ENCODE data around the gene KRTAP4-4.

DNA sequence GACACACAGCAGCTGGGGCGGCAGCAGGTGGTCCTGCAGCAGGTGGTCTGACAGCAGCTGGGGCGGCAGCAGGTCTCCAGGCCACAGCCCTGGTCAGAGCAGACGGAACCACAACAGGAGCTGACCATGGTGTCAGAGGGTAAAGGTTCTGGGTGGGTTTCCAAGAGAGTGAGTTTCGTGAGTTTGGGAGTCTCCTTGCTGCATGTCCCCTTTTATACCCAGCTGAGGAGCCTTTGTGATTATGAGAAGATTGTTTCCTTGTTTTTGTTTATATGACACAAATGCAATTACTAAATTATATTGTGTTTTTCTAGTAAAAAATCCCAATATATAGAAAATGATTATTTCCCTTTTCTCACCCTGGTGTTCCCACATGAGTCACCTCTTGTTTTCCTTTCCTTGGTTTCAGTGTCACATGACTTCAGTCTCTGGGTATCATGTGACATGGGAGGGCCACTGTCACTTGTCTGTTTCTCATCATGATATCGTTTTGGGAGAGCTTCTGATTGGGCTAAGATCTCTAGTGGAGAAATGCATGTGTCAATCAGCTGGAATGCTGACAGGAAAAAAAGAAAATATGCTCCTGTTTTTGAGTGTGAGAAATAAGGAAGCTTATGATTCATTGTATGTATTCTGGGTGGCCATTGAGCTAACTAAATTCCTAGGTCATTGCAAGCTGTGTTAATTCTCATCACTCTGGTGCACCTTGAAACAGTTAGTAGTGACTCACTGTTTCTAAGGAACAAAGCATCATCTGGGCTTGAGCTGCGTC lies 20.0 kb downstream of the KRTAP4-4 start, which contains the start of gene KRTAP4-6:
- TF ChIP-seq, protein P1, sequence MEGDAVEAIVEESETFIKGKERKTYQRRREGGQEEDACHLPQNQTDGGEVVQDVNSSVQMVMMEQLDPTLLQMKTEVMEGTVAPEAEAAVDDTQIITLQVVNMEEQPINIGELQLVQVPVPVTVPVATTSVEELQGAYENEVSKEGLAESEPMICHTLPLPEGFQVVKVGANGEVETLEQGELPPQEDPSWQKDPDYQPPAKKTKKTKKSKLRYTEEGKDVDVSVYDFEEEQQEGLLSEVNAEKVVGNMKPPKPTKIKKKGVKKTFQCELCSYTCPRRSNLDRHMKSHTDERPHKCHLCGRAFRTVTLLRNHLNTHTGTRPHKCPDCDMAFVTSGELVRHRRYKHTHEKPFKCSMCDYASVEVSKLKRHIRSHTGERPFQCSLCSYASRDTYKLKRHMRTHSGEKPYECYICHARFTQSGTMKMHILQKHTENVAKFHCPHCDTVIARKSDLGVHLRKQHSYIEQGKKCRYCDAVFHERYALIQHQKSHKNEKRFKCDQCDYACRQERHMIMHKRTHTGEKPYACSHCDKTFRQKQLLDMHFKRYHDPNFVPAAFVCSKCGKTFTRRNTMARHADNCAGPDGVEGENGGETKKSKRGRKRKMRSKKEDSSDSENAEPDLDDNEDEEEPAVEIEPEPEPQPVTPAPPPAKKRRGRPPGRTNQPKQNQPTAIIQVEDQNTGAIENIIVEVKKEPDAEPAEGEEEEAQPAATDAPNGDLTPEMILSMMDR (IDR thresholded peaks at IDR 0.05 in 2 of 3, conservative IDR thresholded peaks at IDR 0.05 in 1 of 3; ENCODE audit: control insufficient read depth in 2 of 3, extremely low read depth in 1 of 3, insufficient read depth in 1 of 3, low read depth in 3 of 3, low read length in 3 of 3), result no peak
- TF ChIP-seq POLR2A (IDR thresholded peaks at IDR 0.05; ENCODE audit: low read depth, low read length) (no peak), SREBF2 (IDR thresholded peaks at IDR 0.05; ENCODE audit: low read length) (no peak), STAT1 (conservative IDR thresholded peaks at IDR 0.05) (no peak), CEBPB (IDR thresholded peaks at IDR 0.05; ENCODE audit: borderline replicate concordance in 1 of 2, low read depth in 2 of 2, low read length in 2 of 2) (no peak), REST (IDR thresholded peaks at IDR 0.05; ENCODE audit: low read depth, low read length) (no peak)
